Cardiac muscle cell (in vitro differentiated cells and primary cell): ENCODE data around the gene TRAPPC10. TPM values are rescaled to one million over a fixed set of nuclear protein-coding genes. Genes with fewer than 3 reads are reported as not detected.

Experiments
- DNase-seq, 2 donors: peaks; one replicate each; pipeline versions ENCODE4 v3.0.0 to v3.0.0-alpha.2; 2010 to 2017; ENCODE audit warnings: low read depth in 1 of 2, low spot score in 1 of 2
- H3K27ac ChIP-seq: fragments of 200-600 bp; sonication (generic); 2 replicates; pipeline ENCODE4 v1.5.1; 2016
- H3K27me3 ChIP-seq: fragments of 200-600 bp; sonication (generic); 2 replicates; pipeline ENCODE4 v1.6.0; 2016; ENCODE audit warnings: control low read depth
- H3K36me3 ChIP-seq: fragments of 200-600 bp; sonication (generic); 2 replicates; pipeline ENCODE4 v1.5.1; 2016; ENCODE audit warnings: control low read depth
- H3K4me1 ChIP-seq: fragments of 200-600 bp; sonication (generic); 2 replicates; pipeline ENCODE4 v1.8.1; 2017; ENCODE audit warnings: low read depth, mild to moderate bottlenecking, mixed run types
- H3K4me3 ChIP-seq: fragments of 200-600 bp; sonication (generic); 2 replicates; pipeline ENCODE4 v1.5.1; 2016; ENCODE audit warnings: mild to moderate bottlenecking
- H3K9me3 ChIP-seq: fragments of 200-600 bp; sonication (generic); 2 replicates; pipeline ENCODE4 v1.5.1; 2017; ENCODE audit warnings: low read depth, mild to moderate bottlenecking, control low read depth
- CTCF ChIP-seq: IDR thresholded peaks from 2 replicates; pipeline ENCODE4 v1.5.1; 2012; ENCODE audit warnings: low read depth, mild to moderate bottlenecking, low read length
- polyA plus RNA-seq: library from polyadenylated mRNA; unstranded; fragments of >200 nt; fragmentation: Nextera tagmentation; extraction: Ambion mirVana; gene quantifications from 2 replicates; pipeline ENCODE4 v1.2.1, GENCODE V29; 2016
- total RNA-seq: library from RNA; depleted of rRNA; stranded (reverse); fragments of >200 nt; gene quantifications from 2 replicates; pipeline ENCODE4 v1.2.3, GENCODE V29; 2016

Gene TRAPPC10
- total and polyA plus RNA-seq, 2 experiments from 2014 or later, result 6.5 to 12.6 TPM

GRCh38 chr21:44088401-44088780 is 76.3 kb downstream of the TRAPPC10 start:
- no peaks in the 10 kb centered on the region for H3K9me3 ChIP-seq
- H3K4me3 ChIP-seq, result no peak overlapping the region
- no peaks in the 10 kb centered on the region for H3K27me3 ChIP-seq
- no peaks in the 10 kb centered on the region for H3K4me1 ChIP-seq
- peaks cover 36% of the 10 kb centered on the region for H3K36me3 ChIP-seq
- no peak for DNase-seq
- no peak for TF ChIP-seq CTCF
- H3K27ac ChIP-seq, result no peak overlapping the region

- no peak for DNase-seq
- Histone ChIP-seq H3K36me3 (peaks cover 36% of the 10 kb centered on the region), H3K27ac (no peak overlapping the region), H3K9me3 (no peaks in the 10 kb centered on the region), H3K27me3 (no peaks in the 10 kb centered on the region), H3K4me3 (no peak overlapping the region), H3K4me1 (no peaks in the 10 kb centered on the region)
- TF ChIP-seq CTCF, result no peak
Observed at GRCh38 chr21:44089001-44089911, 77.1 kb downstream of the TRAPPC10 start.

- no peak overlapping the region for H3K4me3 ChIP-seq
- no peak for TF ChIP-seq CTCF
- no peaks in the 10 kb centered on the region for H3K9me3 ChIP-seq
- no peak overlapping the region for H3K27ac ChIP-seq
- H3K4me1 ChIP-seq, result no peaks in the 10 kb centered on the region
- H3K36me3 ChIP-seq, result peaks cover 39% of the 10 kb centered on the region
- no peaks in the 10 kb centered on the region for H3K27me3 ChIP-seq
- DNase-seq, result no peak
Observed at GRCh38 chr21:44090325-44090724, 78.2 kb downstream of the TRAPPC10 start.

GRCh38 chr21:44092211-44092610 is 80.1 kb downstream of the TRAPPC10 start:
- H3K27ac ChIP-seq, result no peak overlapping the region
- no peaks in the 10 kb centered on the region for H3K4me1 ChIP-seq
- no peak for DNase-seq
- peaks cover 34% of the 10 kb centered on the region for H3K36me3 ChIP-seq
- no peaks in the 10 kb centered on the region for H3K9me3 ChIP-seq
- H3K27me3 ChIP-seq, result no peaks in the 10 kb centered on the region
- H3K4me3 ChIP-seq, result no peak overlapping the region
- TF ChIP-seq CTCF, result no peak

GRCh38 chr21:44093761-44094160 is 81.7 kb downstream of the TRAPPC10 start:
- Histone ChIP-seq H3K9me3 (no peaks in the 10 kb centered on the region), H3K36me3 (peaks cover 27% of the 10 kb centered on the region), H3K27ac (no peak overlapping the region), H3K27me3 (no peaks in the 10 kb centered on the region), H3K4me3 (no peak overlapping the region), H3K4me1 (no peaks in the 10 kb centered on the region)
- no peak for DNase-seq
- no peak for TF ChIP-seq CTCF
